ENCODE data around the gene PYCR2. TPM values are rescaled to one million over a fixed set of nuclear protein-coding genes. Genes with fewer than 3 reads are reported as not detected.
A peak's percentile ranks its signal among the peaks of the same experiment; 100 is the strongest.
"Not testable (repeated sequence)": the region's sequence is repeated elsewhere in the genome, so short reads cannot be mapped to it uniquely, and the experiment has no call there.

PYCR2 gene
- total RNA-seq, 1 donor from 2014 or later: 22.1 TPM

DNA sequence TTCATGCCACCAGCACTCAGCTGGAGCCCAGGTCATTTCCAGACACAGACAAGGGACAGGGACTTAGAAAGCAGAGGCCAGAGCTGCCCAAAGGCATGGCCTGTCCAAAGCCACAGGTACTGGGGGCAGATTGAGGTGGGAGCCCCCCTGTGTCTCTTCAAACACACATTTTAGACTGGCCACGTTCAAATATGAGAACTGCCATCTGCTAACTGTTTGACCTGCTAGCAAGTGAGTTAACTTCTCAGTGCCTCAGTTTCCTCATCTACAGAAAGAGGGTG, 17.8 kb upstream of the PYCR2 start:
- no peak for DNase-seq

GRCh38 chr1:225941187-225941941, 17.3 kb upstream of the PYCR2 start, which contains the start of gene LEFTY2:
TSS of gene LEFTY2 (minus strand) at chr1:225941220. CDS start at chr1:225941140, 80 bp downstream.
- DNase-seq: peak; percentile 85

DNA sequence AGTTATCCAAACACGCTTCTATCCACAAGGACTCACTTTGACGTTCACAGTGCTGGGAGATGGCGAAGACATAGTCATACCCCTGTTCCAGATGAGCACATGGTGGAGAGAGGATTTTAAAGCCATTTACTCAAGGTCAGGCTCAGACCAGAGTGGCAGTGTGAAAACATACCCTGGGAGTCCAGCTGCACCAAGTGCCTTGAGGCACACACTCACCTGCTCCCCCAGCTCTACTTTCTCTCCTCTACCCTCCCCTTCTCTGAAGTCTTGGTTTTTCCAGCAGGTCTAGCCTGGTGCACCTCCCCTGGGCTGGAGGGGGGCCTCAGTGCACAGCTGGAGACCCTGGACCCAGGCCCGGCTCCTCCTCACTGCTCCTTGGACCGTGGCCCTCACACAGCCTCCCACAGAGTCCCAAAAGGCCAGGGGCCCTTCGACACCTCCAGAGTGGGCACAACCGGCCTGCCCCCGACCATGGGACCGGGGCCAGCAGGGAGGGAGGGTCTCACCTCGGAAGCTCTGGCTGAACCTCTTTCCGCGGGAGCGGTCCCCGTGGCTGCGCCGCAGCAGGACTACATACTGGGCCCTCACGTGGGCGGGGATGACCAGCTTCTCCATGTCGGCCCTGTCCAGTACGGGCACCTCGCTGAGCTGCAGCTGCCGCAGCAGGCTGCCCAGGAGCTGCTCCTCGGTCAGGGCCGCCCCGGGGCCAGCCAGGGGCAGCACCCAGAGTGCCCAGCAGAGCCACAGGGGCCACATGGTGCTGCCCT, 16.5 kb upstream of the PYCR2 start:
- DNase-seq: peak; percentile 43

DNA sequence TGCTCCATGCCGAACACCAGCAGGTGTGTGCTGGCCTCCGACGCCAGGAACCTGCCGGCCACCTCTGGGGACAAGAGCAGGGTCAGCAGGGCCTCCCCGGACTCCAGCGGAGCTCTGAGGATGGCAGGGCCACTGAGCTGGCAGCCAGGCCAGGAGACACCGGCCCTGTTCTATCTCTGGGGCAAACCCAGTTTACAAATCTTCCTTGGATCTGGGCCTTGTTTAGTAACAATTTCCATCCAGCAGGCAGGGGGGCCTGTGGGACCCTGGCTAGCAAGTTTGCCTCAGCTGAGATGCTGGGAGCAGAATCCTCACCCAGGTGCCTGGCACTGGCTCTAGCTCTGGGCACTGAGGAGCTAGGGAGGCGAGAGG, 15.9 kb upstream of the PYCR2 start:
- not testable (repeated sequence) for DNase-seq

- DNase-seq: peak; percentile 24
Observed at GRCh38 chr1:225939097-225939938, 15.3 kb upstream of the PYCR2 start.

DNA sequence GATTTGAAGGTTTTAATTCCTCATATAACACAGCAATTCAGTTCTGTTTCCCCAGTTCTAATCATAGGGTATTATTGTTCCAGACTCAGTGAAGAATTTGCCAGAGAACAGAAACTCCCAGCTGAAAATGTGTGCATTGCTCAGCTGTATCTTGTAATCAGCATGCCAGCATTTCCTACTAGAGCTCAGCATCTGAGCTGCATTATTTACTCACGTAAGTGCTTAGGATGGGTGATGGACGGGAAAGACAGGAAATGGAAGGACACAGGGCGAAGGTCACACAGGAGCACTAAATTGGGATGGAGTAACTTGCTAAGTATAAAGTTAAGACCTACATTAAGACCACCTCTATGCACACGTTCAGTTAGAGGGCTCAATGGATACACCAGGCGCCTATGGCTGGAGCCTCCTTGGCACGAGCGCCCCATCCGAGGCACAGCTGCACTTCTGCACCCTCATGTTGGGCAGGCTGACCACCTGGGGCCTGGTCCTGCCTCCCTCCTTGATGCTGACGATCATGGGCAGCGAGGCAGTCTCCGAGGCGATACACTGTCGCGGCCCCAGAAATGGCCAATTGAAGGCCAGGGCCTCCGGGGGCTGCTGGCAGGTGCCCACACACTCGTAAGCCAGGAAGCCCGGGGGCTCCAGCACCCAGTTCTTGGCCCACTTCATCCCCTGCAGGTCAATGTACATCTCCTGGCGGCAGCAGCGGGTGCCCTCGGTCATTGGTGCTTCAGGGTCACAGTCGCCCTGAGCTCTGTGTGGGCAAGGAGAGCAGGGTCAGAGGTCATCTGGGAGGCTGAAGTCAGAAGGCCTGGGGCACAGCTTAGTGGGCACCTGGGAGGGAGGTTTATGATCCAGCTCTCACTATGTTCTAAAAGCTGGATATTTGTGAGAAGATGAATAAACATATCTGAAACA, 13.3 kb upstream of the PYCR2 start:
- DNase-seq: no peak

DNA sequence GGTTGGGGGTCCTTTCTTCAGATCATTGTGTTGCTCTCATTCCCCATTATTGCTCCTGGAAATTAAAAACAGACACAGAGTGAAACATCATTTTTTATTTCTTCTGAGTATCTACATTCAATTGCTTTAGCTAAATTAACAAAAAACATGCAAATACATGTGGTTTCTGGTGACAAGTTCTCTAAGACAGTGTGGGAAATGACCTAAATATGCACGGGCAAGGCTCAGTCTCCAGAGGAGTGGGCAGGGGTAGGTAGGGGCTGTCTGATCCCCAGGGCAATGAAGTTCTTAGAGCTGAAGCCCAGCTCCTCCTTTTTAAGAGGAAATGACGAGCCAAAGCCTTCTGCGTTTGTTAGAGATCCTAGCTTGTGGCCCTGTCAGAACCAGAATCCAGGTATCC, 12.5 kb upstream of the PYCR2 start:
- DNase-seq: no peak

- not testable (repeated sequence) for DNase-seq
Observed at GRCh38 chr1:225936086-225936485, 12.0 kb upstream of the PYCR2 start.

GRCh38 chr1:225934711-225935110, 10.7 kb upstream of the PYCR2 start:
- DNase-seq: no peak

DNA sequence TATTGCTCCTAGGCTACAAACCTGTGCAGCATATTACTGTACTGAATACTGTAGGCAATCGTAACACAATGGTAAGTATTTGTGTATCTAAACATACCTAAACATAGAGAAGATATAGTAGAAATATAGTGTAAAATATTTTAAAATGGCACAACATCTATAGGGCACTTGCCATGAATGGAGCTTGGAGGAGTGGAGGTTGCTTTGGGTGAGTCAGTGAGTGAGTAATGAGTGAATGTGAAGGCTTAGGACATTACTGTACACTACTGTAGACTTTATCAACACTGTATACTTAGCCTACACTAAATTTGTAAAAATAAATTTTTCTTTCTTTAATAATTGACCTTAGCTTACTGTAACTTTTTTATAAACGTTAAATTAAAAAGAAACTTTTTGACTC, 9.0 kb upstream of the PYCR2 start:
- no peak for DNase-seq

DNA sequence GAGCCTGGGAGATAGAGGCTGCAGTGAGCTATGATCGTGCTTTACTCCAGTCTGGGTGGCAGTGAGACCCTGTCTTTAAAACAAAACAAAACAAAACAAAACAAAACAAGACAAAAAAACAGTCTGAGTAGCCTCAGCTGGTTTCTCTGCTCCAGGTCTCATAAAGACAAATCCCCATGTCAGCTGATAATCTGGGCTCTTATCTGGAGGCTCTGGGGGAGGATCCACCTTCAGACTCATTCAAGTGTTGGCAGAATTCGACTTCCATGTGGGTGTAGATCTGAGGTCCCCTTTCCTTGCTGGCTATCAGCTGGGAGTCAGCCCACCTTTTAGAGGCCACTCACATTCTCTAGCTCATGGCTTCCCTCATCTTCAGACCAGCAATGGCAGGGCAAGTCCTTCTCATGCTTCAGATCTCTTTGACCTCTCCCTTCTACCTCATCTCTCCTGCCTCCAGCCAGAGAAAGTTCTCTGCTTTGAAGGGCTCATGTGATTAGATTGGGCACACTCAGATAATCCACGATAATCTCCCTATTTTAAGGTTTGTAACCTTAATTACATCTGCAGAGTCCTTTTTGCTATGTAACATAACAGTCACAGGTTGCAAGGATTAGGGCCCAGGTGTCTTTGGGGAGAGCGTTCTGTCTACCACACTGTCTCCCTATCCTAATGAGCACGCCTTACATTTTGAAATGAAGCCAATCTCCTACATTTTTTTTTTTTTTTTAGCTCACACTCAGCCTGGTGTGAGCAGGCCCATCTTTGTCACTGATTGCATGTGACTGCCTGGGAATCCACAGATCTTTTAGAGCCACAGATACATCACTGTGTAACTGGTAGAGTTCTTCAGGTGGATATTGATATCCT, 7.5 kb upstream of the PYCR2 start:
- no peak for DNase-seq

DNA sequence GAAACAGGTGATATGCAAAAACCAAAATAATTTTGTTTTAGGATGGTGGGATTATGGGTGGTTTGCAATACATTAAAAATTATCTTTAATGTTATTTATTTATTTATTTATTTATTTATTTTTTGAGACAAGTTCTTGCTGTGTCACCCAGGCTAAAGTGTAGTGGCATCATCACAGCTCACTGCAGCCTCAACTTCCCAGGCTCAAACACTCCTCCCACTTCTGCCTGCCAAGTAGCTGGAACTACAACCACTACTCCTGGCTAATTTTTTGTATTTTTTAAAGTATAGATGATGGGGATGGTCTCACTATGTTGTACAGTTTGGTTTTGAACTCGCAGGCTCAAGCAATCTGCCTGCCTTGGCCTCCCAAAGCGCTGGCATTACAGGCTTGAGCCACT, 6.5 kb upstream of the PYCR2 start:
- no peak for DNase-seq

- DNase-seq: not testable (repeated sequence)
Observed at GRCh38 chr1:225929462-225929861, 5.4 kb upstream of the PYCR2 start.

GRCh38 chr1:225928186-225929175, 4.4 kb upstream of the PYCR2 start:
- DNase-seq: no peak

- DNase-seq: no peak
Observed at GRCh38 chr1:225926551-225927113, 2.6 kb upstream of the PYCR2 start.

DNA sequence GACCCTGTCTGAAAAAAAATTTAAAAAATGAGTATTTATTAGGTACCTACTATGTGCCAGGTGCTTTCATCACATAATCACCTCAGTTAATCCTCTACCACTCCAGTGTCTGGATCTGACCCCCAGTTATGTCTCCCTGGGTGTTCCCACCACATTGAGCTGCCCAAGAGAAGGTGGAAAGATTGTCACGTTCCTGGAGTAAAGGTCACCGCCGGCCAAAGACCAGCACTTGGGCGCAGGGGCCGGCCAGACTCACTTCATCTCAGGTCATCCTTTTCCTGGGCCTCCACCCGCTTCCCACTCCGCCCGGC, 714 bp downstream of the PYCR2 start:
- DNase-seq: no peak

DNA sequence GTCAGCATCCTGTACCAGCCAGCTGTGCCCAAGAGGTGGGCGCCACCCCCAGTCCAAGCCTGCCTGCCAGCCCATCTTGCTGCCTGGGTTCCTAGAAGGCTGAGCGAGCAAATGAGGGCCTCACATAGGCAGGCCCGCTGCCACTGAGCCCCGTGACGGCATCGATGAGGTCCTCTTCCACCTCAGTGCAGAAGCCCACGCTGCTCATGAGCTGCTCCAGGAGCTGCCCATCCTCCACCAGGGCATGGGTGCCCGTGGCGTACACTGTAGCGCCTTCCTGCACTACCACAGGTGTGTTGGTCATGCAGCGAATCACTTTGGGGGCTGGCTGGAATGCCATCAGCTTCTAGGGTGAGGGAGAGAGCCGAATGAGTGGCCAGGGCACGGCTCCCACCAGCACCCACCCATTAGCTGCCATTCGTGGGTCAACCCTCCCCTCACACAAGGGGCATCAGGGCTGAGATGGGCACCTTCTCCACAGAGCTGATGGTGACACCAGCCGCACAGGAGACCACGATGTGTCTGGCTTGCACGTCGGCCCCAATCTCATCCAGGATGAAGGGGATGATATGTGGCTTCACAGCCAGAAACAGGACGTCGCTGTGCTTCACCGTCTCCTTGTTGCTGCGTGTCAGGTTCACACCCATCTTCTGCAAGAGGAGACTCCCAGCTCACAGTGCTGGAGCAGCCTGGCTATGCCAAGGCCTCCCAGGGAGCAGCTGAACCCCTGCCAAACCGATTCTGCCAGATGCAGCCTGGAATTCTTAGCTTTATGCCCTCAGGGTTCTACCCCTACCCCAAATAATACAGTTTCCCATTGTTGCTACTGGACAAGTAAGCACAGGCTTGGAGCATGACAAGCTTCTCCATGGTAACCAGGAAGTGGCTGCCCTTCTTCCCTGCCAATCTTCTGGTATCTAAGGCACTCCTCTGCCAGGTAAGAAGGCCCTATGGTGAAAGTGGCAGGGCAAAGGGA, 2.0 kb downstream of the PYCR2 start:
- DNase-seq: peak; percentile 45

GRCh38 chr1:225919906-225920305, 4.1 kb downstream of the PYCR2 start:
- peak; percentile 58 for DNase-seq
